Osteoblast (primary cell): Measurements from ENCODE around the gene CPNE1. TPM values are rescaled to one million over a fixed set of nuclear protein-coding genes. Genes with fewer than 3 reads are reported as not detected.

Source experiments
- DNase-seq: peaks from one replicate; pipeline ENCODE4 v3.0.0; 2011; ENCODE audit warnings: low spot score, mixed read lengths; ENCODE audit not compliant: insufficient read length; ENCODE audit errors: missing footprints
- H2AFZ ChIP-seq: 2 replicates; pipeline ENCODE4 v1.6.0; 2011; ENCODE audit warnings: mild to moderate bottlenecking, low read length
- H3K27ac ChIP-seq: 2 replicates; pipeline ENCODE4 v1.5.1; 2011; ENCODE audit warnings: mild to moderate bottlenecking, low read depth, low read length, moderate library complexity
- H3K27me3 ChIP-seq: 2 replicates; pipeline ENCODE4 v1.6.0; 2012; ENCODE audit warnings: mild to moderate bottlenecking, control low read depth, inconsistent platforms, low read length, moderate library complexity; ENCODE audit not compliant: insufficient read depth
- H3K36me3 ChIP-seq: 2 replicates; pipeline ENCODE4 v1.5.1; 2011; ENCODE audit warnings: mild to moderate bottlenecking, low read length, control low read depth, moderate library complexity; ENCODE audit not compliant: insufficient read depth
- H3K4me1 ChIP-seq: 2 replicates; pipeline ENCODE4 v1.5.1; 2011; ENCODE audit warnings: mild to moderate bottlenecking, low read length, control low read depth, moderate library complexity; ENCODE audit not compliant: insufficient read depth
- H3K4me2 ChIP-seq: 2 replicates; pipeline ENCODE4 v1.6.0; 2011; ENCODE audit warnings: mild to moderate bottlenecking, low read length; ENCODE audit not compliant: insufficient read depth
- H3K4me3 ChIP-seq: fragments of 200-600 bp; sonication (generic); 3 replicates; pipeline ENCODE4 v1.5.1; 2012; ENCODE audit warnings: mild to moderate bottlenecking, low read length, inconsistent platforms; ENCODE audit not compliant: insufficient read depth
- H3K79me2 ChIP-seq: 2 replicates; pipeline ENCODE4 v1.6.0; 2012; ENCODE audit warnings: mild to moderate bottlenecking, low read length, control low read depth, inconsistent platforms; ENCODE audit not compliant: insufficient read depth
- H3K9me3 ChIP-seq: 2 replicates; pipeline ENCODE4 v1.5.1; 2011; ENCODE audit warnings: low read depth, low read length, control low read depth
- H4K20me1 ChIP-seq: 2 replicates; pipeline ENCODE4 v1.6.0; 2012; ENCODE audit warnings: mild to moderate bottlenecking, low read length, control low read depth; ENCODE audit not compliant: insufficient read depth
- CTCF ChIP-seq: IDR thresholded peaks from 2 replicates; pipeline ENCODE4 v1.5.1; 2011; ENCODE audit warnings: mild to moderate bottlenecking, low read depth, low read length, moderate library complexity; ENCODE audit errors: extremely low read depth
- total RNA-seq: library from RNA; depleted of rRNA; stranded (reverse); fragments of >200 nt; gene quantifications from 2 replicates; pipeline ENCODE4 v1.2.3, GENCODE V29; 2012

Gene CPNE1
- total RNA-seq, 1 donor = 165 TPM

- Histone ChIP-seq H3K9me3 (no peaks in the 10 kb centered on the region), H3K4me2 (no peak overlapping the region), H2AFZ (no peak overlapping the region), H3K27me3 (no peaks in the 10 kb centered on the region), H3K79me2 (peaks cover 94% of the 10 kb centered on the region), H4K20me1 (peaks cover 55% of the 10 kb centered on the region), H3K36me3 (peaks cover 3% of the 10 kb centered on the region), H3K27ac (no peak overlapping the region), H3K4me1 (peaks cover 8% of the 10 kb centered on the region), H3K4me3 (no peak overlapping the region)
- no peak for DNase-seq
- TF ChIP-seq CTCF = no peak
Observed at GRCh38 chr20:35637276-35637675, 27.4 kb downstream of the CPNE1 start.

- Histone ChIP-seq H3K4me3 (no peak overlapping the region), H3K79me2 (peaks cover 87% of the 10 kb centered on the region), H3K4me1 (peaks cover 8% of the 10 kb centered on the region), H3K27ac (no peak overlapping the region), H4K20me1 (peaks cover 53% of the 10 kb centered on the region), H3K27me3 (no peaks in the 10 kb centered on the region), H3K4me2 (no peak overlapping the region), H3K9me3 (no peaks in the 10 kb centered on the region), H3K36me3 (peaks cover 15% of the 10 kb centered on the region), H2AFZ (no peak overlapping the region)
- no peak for TF ChIP-seq CTCF
- DNase-seq = no peak
Observed at GRCh38 chr20:35636095-35636494, 28.6 kb downstream of the CPNE1 start.

GRCh38 chr20:35635652-35636051, 29.0 kb downstream of the CPNE1 start:
- peaks cover 20% of the 10 kb centered on the region for H3K36me3 ChIP-seq
- no peak overlapping the region for H3K4me2 ChIP-seq
- H3K4me3 ChIP-seq = no peak overlapping the region
- no peaks in the 10 kb centered on the region for H3K9me3 ChIP-seq
- no peak for DNase-seq
- no peaks in the 10 kb centered on the region for H3K27me3 ChIP-seq
- H4K20me1 ChIP-seq = peaks cover 49% of the 10 kb centered on the region
- TF ChIP-seq CTCF = no peak
- H2AFZ ChIP-seq = no peak overlapping the region
- H3K4me1 ChIP-seq = peaks cover 8% of the 10 kb centered on the region
- no peak overlapping the region for H3K27ac ChIP-seq
- peaks cover 82% of the 10 kb centered on the region for H3K79me2 ChIP-seq

- Histone ChIP-seq H3K27me3 (no peaks in the 10 kb centered on the region), H3K9me3 (no peaks in the 10 kb centered on the region), H3K4me3 (no peak overlapping the region), H3K27ac (no peak overlapping the region), H3K79me2 (peaks cover 52% of the 10 kb centered on the region), H3K4me1 (peaks cover 3% of the 10 kb centered on the region), H3K36me3 (peaks cover 45% of the 10 kb centered on the region), H2AFZ (no peak overlapping the region), H3K4me2 (no peak overlapping the region), H4K20me1 (peaks cover 43% of the 10 kb centered on the region)
- no peak for DNase-seq
- TF ChIP-seq CTCF = no peak
Observed at GRCh38 chr20:35632539-35633115, 32.1 kb downstream of the CPNE1 start.
